H1 (cell line): ENCODE measurements around the gene SOS1.

Source experiments
- BRCA1 ChIP-seq: IDR thresholded peaks from 2 replicates; pipeline ENCODE4 v1.6.1; 2012; ENCODE audit warnings: low read depth, low read length, improper control_type of control experiment
- CBX5 ChIP-seq: fragments of 300-800, 300-1000 bp; sonication (generic); IDR thresholded peaks from 2 replicates; pipeline ENCODE4 v1.7.1; 2016; ENCODE audit warnings: antibody characterized with exemption, low read length, low read depth
- CTCF ChIP-seq, 3 experiments: IDR thresholded peaks; 1 replicate in 2 of 3; 2 replicates in 1 of 3; pipeline versions ENCODE4 v1.5.1 to v1.6.1; 2011; ENCODE audit warnings: low read length in 3 of 3, mild to moderate bottlenecking in 3 of 3, inconsistent platforms in 2 of 3, low read depth in 1 of 3, moderate library complexity in 1 of 3; ENCODE audit not compliant: insufficient read depth in 1 of 3; ENCODE audit errors: control extremely low read depth in 1 of 3
- EP300 ChIP-seq, 2 experiments: IDR thresholded peaks; 1 replicate in 1 of 2; 2 replicates in 1 of 2; pipeline ENCODE4 v1.6.1; 2011 to 2012; ENCODE audit warnings: low read depth in 2 of 2, low read length in 2 of 2, mild to moderate bottlenecking in 2 of 2, borderline replicate concordance in 1 of 2, inconsistent platforms in 1 of 2, moderate library complexity in 1 of 2
- EZH2 ChIP-seq: fragments of 200-600 bp; sonication (generic); IDR thresholded peaks from 2 replicates; pipeline ENCODE4 v1.7.1; 2012; ENCODE audit warnings: low read depth, mild to moderate bottlenecking, moderate library complexity, low read length, inconsistent platforms; ENCODE audit not compliant: severe bottlenecking
- KDM4A ChIP-seq: IDR thresholded peaks from one replicate; pipeline ENCODE4 v1.7.1; 2012; ENCODE audit warnings: low read depth, mild to moderate bottlenecking, moderate library complexity, low read length, inconsistent platforms; ENCODE audit not compliant: severe bottlenecking
- MAX ChIP-seq: IDR thresholded peaks from 2 replicates; pipeline ENCODE4 v1.6.1; 2012; ENCODE audit warnings: inconsistent platforms
- POLR2AphosphoS5 ChIP-seq: IDR thresholded peaks from 2 replicates; pipeline ENCODE4 v1.6.1; 2011; ENCODE audit warnings: low read depth, low read length
- SIX5 ChIP-seq: IDR thresholded peaks from 2 replicates; pipeline ENCODE4 v1.6.1; 2011; ENCODE audit warnings: mild to moderate bottlenecking, low read depth, low read length
- SRF ChIP-seq: IDR thresholded peaks from 2 replicates; pipeline ENCODE4 v1.6.1; 2011; ENCODE audit warnings: mild to moderate bottlenecking, low read depth, low read length, moderate library complexity
- TEAD4 ChIP-seq: IDR thresholded peaks from 2 replicates; pipeline ENCODE4 v1.6.1; 2012; ENCODE audit warnings: low read depth, low read length, inconsistent platforms, mixed read lengths

DNA sequence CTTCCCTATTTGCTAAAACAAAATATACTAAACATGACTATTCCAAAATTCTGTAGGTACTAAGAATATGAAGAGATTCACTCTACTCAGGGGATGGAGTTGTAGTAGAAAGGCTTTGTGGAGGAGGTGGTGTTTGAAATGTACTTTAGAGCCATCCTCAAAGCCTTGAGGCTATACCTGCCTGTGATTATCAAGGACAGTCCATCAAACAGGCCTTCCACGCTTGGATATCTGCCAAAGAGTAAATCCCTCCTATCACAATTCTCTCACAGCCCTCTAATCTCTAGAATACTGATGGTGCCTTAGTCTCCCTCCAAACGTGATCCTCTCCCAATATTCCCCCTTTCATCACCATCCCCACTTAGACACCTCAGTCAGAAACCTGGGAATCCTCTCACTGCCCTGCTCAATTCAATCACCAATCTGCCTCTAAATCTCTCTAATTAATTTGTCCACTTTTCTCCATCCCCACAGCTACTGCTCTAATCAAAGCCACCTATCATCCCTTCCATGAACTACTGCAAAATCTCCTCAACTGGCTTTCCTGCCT lies 13.1 kb downstream of the SOS1 start:
- TF ChIP-seq BRCA1 (no peak), TEAD4 (no peak), CTCF (IDR thresholded peaks at IDR 0.05; ENCODE audit: control extremely low read depth in 1 of 3, insufficient read depth in 1 of 3, low read depth in 1 of 3, low read length in 3 of 3) (no peak), EP300 (IDR thresholded peaks at IDR 0.05; ENCODE audit: borderline replicate concordance in 1 of 2, low read depth in 2 of 2, low read length in 2 of 2) (no peak), SIX5 (no peak), POLR2AphosphoS5 (no peak), MAX (no peak), SRF (no peak), KDM4A (no peak), EZH2 (no peak), CBX5 (no peak)
